ENCODE measurements around the gene LRRC45.

The LRRC45 gene

GRCh38 chr17:82020572-82021106 lies 2.5 kb upstream of the LRRC45 start:
- no peak for DNase-seq

DNA sequence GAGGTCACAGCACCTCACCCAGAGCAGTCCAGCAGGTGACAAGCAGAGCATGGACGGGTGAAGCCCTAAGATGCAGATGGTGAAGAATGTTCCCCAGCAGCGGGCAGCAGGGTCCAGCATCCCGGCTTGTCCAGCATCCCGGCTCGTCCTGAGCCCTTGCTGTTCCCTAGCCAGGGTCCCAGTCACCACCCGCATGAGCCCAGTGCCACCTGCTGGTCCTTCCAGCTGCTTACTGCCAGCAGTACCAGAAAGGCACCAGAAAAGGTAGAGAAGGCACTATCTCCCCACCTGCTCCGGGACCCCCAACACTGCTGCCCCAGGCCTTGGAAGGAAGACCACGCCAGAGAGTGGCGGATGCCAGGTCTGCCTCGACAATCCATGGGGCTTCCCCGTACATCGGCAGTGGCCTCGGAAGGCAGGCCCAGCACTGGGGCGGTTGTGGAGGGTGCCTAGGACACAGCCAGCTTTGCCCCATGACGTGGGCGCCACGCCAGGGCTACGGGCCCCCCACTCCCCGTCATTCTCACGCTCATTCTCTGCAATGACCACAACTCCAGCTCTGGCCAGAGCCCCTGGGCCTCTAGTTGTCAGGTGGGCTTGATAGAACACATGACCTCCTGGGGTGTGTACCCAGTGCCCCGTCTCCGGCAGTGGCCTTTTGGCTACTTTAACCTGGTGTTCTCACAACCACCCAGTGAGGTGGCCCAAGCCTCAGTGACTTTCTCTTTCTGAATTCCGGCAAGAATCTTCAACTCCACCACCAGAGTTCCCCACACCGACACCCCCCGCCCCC lies 1.8 kb upstream of the LRRC45 start:
- peak; percentile 64 for DNase-seq

GRCh38 chr17:82021900-82022309 lies 1.2 kb upstream of the LRRC45 start:
- DNase-seq = no peak

- no peak for DNase-seq
These were observed 660 bp upstream of the LRRC45 start, which contains the start of gene CENPX for GRCh38 chr17:82022310-82022980. CENPX (minus strand) TSS chr17:82022878; CDS start chr17:82022861, 17 bp downstream.

GRCh38 chr17:82023447-82024241 lies 539 bp downstream of the LRRC45 start:
- no peak for DNase-seq

- DNase-seq = no peak
These were observed 1.8 kb downstream of the LRRC45 start for GRCh38 chr17:82024859-82025258.

- no peak for DNase-seq
These were observed 2.4 kb downstream of the LRRC45 start for GRCh38 chr17:82025401-82026107.

DNA sequence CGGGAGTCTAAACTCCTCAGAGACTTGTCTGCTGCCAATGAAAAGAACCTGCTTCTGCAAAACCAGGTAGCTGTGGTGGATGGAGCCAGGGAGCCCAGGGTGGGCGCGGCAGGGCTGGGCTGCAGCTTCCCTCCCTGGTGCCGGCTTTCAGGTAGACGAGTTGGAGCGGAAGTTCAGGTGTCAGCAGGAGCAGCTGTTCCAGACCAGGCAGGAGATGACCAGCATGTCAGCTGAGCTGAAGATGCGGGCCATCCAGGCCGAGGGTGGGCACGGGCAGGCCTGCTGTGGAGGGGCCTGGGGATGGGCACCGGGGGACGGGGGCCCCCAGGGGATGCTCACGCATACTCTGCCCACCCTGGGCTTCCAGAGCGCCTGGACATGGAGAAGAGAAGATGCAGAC lies 5.1 kb downstream of the LRRC45 start:
- DNase-seq = no peak

DNA sequence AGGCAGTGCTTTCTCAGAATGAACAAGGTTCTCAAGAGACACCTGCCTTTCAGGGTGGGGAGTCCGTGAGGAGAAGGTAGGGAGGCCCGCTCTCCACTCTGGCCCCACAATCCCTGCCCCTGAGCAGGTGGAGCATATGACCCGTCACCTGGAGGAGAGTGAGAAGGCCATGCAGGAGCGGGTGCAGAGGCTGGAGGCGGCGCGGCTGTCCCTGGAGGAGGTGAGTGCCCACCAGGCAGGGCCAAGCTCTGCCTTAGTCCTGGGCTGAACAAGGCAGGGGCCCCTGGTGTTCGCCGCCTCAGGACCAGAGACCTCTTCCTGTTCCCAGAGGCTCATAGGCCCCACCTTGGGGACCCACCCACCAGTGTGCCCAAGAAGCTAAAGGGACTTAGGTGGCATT lies 5.9 kb downstream of the LRRC45 start:
- no peak for DNase-seq

DNA sequence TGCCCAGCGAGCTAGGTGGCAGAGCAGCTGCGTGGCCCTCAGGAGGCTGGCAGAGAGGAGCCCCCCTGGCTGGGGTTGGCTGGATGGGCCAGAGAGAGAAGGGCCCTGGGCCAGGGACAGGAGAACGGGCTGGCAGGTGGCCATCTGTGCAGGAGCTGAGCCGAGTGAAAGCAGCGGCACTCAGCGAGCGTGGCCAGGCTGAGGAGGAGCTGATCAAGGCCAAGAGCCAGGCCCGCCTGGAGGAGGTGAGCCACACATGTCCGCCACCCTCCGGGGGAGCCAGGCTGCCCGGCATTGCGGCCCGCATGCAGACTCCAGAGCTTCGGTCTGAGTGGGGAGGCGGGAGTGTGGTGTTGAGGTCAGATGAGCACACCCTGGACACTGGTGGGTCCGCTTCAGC lies 6.3 kb downstream of the LRRC45 start:
- DNase-seq = no peak

GRCh38 chr17:82029990-82030469 lies 6.9 kb downstream of the LRRC45 start:
- DNase-seq = no peak

DNA sequence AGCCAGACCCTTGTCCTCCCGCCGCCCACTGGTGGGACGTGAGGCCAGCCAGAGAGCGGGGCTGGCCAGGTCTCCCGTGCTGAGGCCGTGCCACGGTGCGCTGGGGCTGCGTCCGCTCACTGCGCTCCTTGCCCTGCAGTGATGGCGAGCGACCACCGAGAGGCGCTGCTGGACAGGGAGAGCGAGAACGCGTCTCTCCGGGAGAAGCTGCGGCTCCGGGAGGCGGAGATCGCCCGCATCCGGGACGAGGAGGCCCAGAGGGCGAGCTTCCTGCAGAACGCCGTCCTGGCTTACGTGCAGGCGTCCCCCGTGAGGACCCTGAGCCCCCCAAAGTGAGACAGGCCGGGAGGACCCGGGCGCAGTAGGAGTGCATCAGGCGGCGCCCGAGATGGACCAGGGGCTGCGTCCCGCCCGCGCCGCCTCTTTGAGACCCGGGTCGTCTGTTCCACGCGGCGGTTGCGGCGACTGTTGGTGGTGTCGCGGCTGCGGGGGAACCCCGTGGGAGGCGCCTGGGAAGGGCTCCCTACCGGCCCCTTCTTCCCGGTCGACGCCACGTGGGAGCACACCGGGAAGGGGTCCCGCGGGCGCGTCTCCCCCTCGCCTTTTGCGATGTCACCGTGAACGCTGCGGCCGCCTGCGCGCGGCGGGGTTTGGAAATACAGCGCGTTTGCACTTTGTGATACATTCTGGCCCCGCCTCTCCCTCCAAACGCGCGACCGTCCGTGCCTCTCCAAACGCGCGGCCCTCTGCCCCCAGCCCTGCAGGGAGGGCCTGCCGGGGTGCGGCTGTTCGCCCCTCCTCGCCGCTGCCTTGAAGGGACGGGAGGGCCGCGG lies 7.6 kb downstream of the LRRC45 start:
- DNase-seq = peak; percentile 86

- DNase-seq = no peak
These were observed 8.3 kb downstream of the LRRC45 start, which contains the start of gene RAC3 for GRCh38 chr17:82031303-82031884. RAC3 (plus strand) TSS chr17:82031678; CDS start chr17:82031762, 84 bp downstream.

- DNase-seq = peak; percentile 44
These were observed 9.0 kb downstream of the LRRC45 start for GRCh38 chr17:82031885-82032627.

DNA sequence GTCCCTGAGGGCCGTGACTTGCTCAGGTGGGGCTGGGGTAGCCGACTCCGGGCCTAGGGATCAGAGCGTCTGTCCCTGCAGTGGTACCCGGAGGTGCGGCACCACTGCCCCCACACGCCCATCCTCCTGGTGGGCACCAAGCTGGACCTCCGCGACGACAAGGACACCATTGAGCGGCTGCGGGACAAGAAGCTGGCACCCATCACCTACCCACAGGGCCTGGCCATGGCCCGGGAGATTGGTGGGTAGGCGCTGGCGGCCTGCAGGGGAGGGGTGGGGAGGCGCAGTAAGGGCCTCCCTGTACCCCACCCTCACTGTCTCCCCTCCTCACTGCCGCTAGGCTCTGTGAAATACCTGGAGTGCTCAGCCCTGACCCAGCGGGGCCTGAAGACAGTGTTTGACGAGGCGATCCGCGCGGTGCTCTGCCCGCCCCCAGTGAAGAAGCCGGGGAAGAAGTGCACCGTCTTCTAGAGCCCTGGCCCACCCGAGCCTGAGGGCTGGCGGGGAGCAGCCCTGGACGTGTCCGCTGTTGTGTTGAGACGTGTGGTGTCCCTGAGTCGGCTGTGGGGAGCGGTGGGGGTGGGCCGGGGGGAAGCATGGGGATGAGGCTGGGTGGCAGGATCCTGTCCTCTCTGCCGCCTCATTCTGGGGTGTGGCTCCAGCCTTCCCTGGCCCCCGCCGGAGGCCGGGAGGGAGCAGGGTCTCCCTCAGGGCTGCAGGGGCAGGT lies 10.4 kb downstream of the LRRC45 start:
- no peak for DNase-seq

- no peak for DNase-seq
These were observed 11.4 kb downstream of the LRRC45 start for GRCh38 chr17:82034371-82035011.

DNA sequence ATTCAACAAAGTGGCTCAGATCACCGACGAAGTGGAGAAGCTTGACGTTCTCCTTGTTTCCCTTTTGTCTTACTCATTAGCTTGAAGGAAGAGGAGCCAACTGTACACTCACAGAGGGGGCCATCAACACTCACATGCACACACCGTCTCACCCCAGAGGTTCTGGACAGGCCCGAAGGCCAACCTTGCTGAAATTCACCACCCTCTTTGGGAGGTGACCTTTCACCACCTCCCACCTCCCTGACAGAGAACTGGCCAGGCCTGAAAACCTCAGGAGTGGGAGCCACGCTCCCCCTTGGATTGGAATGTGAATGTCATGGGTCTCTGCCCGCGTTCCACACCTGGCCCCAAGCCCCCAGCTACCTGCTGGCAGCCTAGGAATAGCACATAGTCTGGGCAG lies 12.4 kb downstream of the LRRC45 start:
- DNase-seq = no peak

DNA sequence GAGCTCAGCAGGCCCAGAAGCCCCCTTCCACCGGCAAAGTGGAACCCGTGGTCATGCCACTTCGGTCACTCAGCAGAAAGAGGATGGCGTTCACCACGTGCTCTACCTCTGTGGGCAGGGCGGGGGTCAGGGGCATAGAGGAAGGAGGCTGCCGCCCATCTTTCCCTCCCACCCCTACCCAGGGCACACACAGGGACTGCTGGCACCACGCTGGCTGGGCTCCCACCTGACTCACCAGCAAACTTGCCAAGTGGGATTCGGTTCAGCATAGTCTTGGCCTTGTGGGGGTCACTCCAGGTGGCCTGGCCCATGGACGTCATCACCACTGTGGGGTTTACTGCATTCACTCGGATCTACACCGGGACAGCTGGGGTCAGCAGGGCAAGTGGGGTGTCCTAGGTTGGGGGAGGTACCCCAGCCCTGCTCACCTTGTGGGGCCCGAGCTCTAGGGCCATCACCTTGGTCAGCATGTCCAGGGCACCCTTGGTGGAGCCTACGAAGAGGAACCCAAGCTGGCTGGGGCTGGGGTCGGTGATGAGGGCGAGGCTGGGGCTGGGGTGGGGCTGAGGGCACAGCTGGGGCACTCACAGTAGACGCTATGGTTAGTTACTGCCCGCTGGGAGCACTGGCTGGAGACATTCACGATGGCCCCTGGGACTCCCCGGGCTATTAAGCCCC lies 13.0 kb downstream of the LRRC45 start:
- no peak for DNase-seq

Measured in CD4-positive, alpha-beta T cell treated with Interleukin-21 for 1 hour (primary cell).